NT2/D1 (cell line): ENCODE results near the gene WSCD1.
A peak's percentile ranks its signal among the peaks of the same experiment; 100 is the strongest.

Experiments
- DNase-seq: peaks from one replicate; pipeline ENCODE4 v3.0.0-alpha.2; 2011; ENCODE audit warnings: low read depth, low spot score
- H3K27me3 ChIP-seq: 2 replicates; pipeline ENCODE4 v1.6.0; 2011; ENCODE audit warnings: mild to moderate bottlenecking; ENCODE audit not compliant: insufficient read length, insufficient read depth
- H3K36me3 ChIP-seq: 2 replicates; pipeline ENCODE4 v1.6.1; 2011; ENCODE audit warnings: mild to moderate bottlenecking, low read length, mixed read lengths; ENCODE audit not compliant: insufficient read depth, insufficient read length
- H3K4me1 ChIP-seq: 2 replicates; pipeline ENCODE4 v1.5.1; 2011; ENCODE audit not compliant: insufficient read depth, insufficient read length
- H3K4me3 ChIP-seq: 2 replicates; pipeline ENCODE4 v1.5.1; 2011; ENCODE audit warnings: low read depth; ENCODE audit not compliant: insufficient read length
- H3K9ac ChIP-seq: 2 replicates; pipeline ENCODE4 v1.6.0; 2011; ENCODE audit warnings: low read depth; ENCODE audit not compliant: insufficient read length
- H3K9me3 ChIP-seq: 2 replicates; pipeline ENCODE4 v1.5.1; 2011; ENCODE audit warnings: mild to moderate bottlenecking, low read length; ENCODE audit not compliant: insufficient read depth
- SUZ12 ChIP-seq: IDR thresholded peaks from 2 replicates; pipeline ENCODE4 v1.6.1; 2011; ENCODE audit not compliant: insufficient read length, insufficient read depth; ENCODE audit errors: extremely low read depth
- YY1 ChIP-seq: IDR thresholded peaks from 2 replicates; pipeline ENCODE4 v1.6.1; 2011; ENCODE audit not compliant: insufficient read length, insufficient read depth
- ZNF274 ChIP-seq: IDR thresholded peaks from 2 replicates; pipeline ENCODE4 v1.6.1; 2011; ENCODE audit warnings: mild to moderate bottlenecking, low read depth, low read length

The WSCD1 gene

GRCh38 chr17:6069539-6070429, at the start of gene WSCD1:
WSCD1 (plus strand) TSS chr17:6070379; CDS start chr17:6080659, 10,280 bp downstream.
- no peaks in the 10 kb centered on the region for H3K36me3 ChIP-seq
- TF ChIP-seq SUZ12 (no peak), YY1 (no peak), ZNF274 (no peak)
- H3K9me3 ChIP-seq: no peaks in the 10 kb centered on the region
- H3K9ac ChIP-seq: peak within 1 kb of the TSS; percentile 67
- peaks cover 6% of the 10 kb centered on the region for H3K4me1 ChIP-seq
- H3K27me3 ChIP-seq: peaks cover 32% of the 10 kb centered on the region
- no peak for DNase-seq
- peak within 1 kb of the TSS; percentile 71 for H3K4me3 ChIP-seq

- no peak overlapping the region for H3K4me3 ChIP-seq
- TF ChIP-seq ZNF274 (no peak), SUZ12 (no peak), YY1 (no peak)
- H3K27me3 ChIP-seq: no peaks in the 10 kb centered on the region
- no peak for DNase-seq
- H3K9ac ChIP-seq: no peak overlapping the region
- H3K4me1 ChIP-seq: peaks cover 2% of the 10 kb centered on the region
- H3K36me3 ChIP-seq: no peaks in the 10 kb centered on the region
- no peaks in the 10 kb centered on the region for H3K9me3 ChIP-seq
Measured at GRCh38 chr17:6021011-6021400, 49.2 kb upstream of the WSCD1 start.

GRCh38 chr17:6021627-6022026, 48.6 kb upstream of the WSCD1 start:
- no peak for TF ChIP-seq YY1
- no peak for TF ChIP-seq SUZ12
- no peak for TF ChIP-seq ZNF274
- Histone ChIP-seq H3K4me1 (peaks cover 7% of the 10 kb centered on the region), H3K4me3 (no peak overlapping the region), H3K27me3 (no peaks in the 10 kb centered on the region), H3K36me3 (no peaks in the 10 kb centered on the region), H3K9me3 (no peaks in the 10 kb centered on the region), H3K9ac (no peak overlapping the region)
- no peak for DNase-seq

DNA sequence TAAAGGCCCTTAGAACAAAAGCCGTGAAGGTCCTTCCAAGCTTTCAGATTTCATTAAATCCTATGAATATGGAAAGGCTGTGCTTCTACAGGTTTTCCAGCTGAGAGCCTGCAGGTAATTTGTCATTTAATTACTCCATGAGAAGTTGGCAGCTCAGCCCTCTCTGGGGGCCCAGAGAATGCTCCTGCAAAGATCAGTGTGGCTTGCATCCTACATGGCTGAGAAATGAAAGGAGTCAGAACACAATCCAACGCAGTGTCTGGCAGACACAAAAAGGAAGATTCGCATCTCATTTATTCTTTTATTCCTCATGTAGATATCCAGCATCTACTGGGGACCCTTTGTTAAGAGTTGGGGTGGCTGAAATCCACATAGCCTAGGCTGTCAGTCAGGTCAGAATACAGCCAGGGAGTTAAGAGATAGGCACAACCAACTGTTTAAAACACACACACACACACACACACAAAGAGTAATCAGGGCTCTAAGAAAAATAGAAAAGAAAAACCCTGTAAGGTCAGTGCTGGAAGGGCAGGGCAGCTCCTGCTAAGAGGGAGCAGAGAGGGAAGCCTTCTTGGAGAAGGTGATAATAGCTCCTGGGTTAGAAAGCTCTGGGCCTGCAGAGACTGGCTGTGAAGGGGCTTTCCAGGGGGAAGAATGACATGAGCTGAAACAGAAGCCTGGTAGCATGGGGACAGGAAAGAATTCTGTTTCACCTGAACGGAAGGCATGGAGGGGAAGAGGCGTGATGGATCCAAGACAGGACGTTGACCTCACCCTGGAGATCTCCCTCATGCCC, 46.9 kb upstream of the WSCD1 start:
- Histone ChIP-seq H3K9me3 (no peaks in the 10 kb centered on the region), H3K4me3 (no peak overlapping the region), H3K9ac (no peak overlapping the region), H3K27me3 (no peaks in the 10 kb centered on the region), H3K4me1 (peaks cover 9% of the 10 kb centered on the region), H3K36me3 (no peaks in the 10 kb centered on the region)
- TF ChIP-seq ZNF274: no peak
- TF ChIP-seq YY1: no peak
- no peak for TF ChIP-seq SUZ12
- no peak for DNase-seq

DNA sequence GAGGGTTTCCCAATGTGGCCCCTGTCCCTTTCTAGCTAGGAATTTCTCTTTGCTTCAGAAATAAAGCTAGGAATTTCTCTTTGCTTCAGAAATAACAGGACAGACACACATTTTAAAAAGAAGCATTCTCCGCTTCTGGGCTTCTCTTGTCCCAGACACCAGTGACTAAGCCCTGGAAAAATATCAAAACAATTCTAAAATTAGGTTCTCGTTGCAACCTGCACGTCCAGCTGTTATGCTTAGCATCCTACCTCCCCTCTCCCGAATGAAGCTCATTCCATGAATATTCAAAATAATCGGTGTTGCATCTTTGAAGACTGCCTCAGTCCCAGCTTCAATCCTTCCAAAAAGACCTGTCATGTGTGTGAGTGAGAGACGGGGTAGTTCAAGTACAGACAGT, 45.6 kb upstream of the WSCD1 start:
- H3K4me1 ChIP-seq: peaks cover 7% of the 10 kb centered on the region
- no peak for DNase-seq
- H3K4me3 ChIP-seq: no peak overlapping the region
- no peaks in the 10 kb centered on the region for H3K9me3 ChIP-seq
- H3K36me3 ChIP-seq: no peaks in the 10 kb centered on the region
- no peaks in the 10 kb centered on the region for H3K27me3 ChIP-seq
- no peak overlapping the region for H3K9ac ChIP-seq
- TF ChIP-seq ZNF274 (no peak), YY1 (no peak), SUZ12 (no peak)

- no peak overlapping the region for H3K9ac ChIP-seq
- no peak for DNase-seq
- H3K4me3 ChIP-seq: no peak overlapping the region
- H3K9me3 ChIP-seq: no peaks in the 10 kb centered on the region
- peaks cover 7% of the 10 kb centered on the region for H3K4me1 ChIP-seq
- H3K36me3 ChIP-seq: no peaks in the 10 kb centered on the region
- TF ChIP-seq YY1 (no peak), SUZ12 (no peak), ZNF274 (no peak)
- no peaks in the 10 kb centered on the region for H3K27me3 ChIP-seq
Measured at GRCh38 chr17:6027342-6028024, 42.7 kb upstream of the WSCD1 start.

- Histone ChIP-seq H3K4me3 (no peak overlapping the region), H3K9ac (no peak overlapping the region), H3K4me1 (peaks cover 7% of the 10 kb centered on the region), H3K36me3 (no peaks in the 10 kb centered on the region), H3K9me3 (no peaks in the 10 kb centered on the region), H3K27me3 (no peaks in the 10 kb centered on the region)
- TF ChIP-seq SUZ12: no peak
- no peak for TF ChIP-seq YY1
- TF ChIP-seq ZNF274: no peak
- DNase-seq: no peak
Measured at GRCh38 chr17:6028294-6028693, 41.9 kb upstream of the WSCD1 start.
